Measurements from ENCODE around the gene SEC14L5.

The SEC14L5 gene

DNA sequence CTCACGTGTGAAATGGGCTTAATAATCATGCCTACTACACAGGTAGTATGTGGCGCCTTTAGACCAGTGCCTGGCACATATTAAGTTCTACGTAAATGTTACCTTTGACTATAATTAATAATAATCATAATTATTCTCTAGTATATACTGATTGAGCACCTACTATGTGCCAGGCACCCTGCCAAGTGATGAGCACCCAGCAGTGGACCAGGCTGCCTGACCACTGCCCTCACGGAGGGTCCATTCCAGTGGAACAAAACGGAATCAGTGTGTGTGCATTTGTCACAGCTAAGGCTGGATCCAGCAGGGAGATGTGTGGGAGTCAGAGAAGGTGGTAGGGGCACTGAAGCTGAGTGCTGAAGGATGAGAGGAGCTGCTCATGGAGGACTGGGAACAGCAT lies 30.5 kb downstream of the SEC14L5 start:
- DNase-seq, result no peak

- DNase-seq, result no peak
Measured at GRCh38 chr16:4989391-4990006, 31.4 kb downstream of the SEC14L5 start.

DNA sequence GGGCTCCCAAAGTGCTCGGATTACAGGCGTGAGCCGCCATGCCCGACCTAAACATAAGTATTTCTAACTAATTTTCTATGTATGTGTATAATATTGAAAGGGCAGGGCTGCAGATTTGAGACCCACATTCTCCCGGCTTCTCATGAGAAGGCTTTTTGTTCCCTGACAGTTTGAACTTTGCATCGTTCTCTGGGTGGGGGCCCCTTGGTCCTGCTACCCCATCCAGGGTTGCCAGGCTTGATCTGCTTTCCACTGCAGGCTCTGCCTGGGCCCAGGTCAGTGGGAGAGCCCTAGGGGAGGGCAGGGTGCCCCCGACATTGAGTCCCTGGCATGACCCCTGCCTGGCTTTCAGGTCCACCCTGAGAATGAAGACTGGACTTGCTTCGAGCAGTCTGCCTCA lies 32.3 kb downstream of the SEC14L5 start:
- no peak for DNase-seq

- DNase-seq, result no peak
Measured at GRCh38 chr16:4991754-4992153, 33.6 kb downstream of the SEC14L5 start.

DNA sequence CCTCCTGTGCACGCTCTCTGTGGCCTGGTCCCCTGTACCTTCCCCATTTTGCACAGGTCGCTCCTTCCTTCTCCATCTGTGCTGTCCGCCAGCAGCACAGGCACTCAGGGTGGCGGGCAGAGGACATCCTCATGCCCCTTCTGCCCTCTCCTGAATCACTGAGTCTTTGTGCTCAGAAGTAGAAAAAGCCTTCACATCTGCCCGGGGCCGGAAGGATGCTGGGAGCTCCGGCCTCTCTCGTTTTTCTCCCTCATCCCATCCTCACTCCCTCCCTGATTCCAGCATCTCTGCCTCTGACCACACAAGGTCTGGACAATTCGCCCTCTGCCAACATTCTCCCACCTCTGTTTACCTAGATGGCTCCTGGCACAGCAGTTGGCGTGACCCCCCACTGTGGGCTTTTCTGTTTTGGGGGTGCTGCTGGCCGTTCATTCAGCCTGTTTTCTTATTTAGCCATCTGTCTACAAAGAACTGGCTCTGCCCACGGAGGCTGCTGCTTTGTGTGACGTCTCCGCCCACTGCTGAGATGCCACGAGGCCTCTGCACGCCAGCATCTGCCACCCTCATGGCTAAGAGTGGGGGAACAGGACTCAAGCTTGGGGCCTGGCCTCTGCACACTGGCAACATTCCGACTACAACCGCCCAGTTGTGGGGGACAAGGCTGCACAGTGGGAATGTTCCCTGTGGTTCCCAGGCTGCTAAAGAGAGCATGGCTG lies 36.7 kb downstream of the SEC14L5 start:
- DNase-seq, result no peak

DNA sequence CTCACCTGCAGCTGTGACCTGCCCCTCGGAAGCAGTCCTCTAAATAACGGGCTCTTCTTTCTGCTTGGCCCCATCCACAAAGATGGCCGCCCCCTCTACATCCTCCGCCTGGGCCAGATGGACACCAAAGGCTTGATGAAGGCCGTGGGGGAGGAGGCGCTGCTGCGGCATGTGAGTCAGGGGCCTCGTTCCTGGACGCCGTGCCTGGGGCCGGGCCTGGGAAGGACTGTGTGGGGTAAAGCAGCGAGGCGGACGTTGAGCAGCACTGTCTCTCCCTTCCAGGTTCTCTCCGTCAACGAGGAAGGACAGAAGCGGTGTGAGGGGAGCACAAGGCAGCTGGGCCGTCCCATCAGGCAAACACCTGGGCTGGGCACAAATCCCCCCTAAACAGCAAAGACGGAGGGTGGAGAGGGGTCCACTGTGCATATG lies 42.5 kb downstream of the SEC14L5 start:
- DNase-seq, result no peak

DNA sequence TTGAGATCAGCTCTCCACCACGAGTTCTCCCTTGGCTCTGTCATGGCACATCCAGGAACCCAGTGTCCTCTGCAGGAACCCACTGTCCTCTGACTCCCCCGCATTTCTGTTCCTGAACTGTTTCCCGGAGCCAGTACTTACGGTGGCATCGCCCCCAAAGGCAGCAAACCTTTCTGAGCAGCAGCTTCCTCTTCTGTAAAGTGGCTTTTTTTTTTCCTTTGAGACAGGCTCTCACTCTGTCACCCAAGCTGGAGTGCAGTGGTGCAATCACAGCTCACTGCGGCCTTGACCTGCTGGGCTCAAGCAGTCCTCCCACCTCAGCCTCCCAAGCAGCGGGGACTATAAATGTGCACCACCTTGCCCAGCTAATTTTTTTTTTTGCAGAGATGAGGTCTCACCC lies 43.4 kb downstream of the SEC14L5 start:
- no peak for DNase-seq

DNA sequence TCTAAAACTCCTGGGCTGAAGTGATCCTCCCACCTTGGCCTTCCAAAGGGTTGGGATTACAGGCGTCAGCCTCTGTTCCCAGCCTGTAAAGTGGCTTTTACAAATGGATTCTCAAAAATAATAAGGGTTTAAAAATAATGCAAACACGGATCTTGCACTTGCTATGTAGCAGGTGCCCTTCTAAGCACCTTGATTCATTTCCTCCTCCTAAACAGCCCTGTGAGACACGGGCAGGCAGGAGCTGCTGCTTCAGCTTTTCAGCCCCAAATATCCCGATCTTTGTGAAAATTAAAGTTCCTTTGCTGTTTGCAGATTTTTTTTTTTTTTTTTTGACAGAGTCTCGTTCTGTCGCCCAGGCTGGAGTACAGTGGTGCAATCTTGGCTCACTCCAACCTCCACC lies 43.9 kb downstream of the SEC14L5 start:
- DNase-seq, result no peak

DNA sequence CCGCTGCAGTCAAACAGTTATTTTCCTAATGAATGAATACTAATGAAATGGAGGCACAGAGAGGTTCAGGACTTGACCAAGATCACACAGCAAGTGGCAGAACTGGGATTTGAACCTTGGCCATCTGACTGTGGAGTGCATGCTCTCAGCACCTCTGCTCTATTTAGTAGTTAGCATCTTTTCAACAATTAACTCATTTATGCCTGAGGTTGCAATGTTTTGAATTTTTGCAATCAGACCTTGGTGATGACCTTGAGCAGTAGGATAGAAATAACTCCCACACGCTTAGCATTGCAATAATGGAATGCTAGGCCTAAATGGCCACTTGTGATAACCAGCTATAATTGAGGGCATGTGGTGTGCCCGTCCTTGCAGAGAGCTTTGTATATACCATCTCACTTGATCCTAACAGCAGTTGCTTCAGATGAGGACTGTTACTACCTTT lies 44.6 kb downstream of the SEC14L5 start:
- DNase-seq, result no peak

GRCh38 chr16:5003211-5003610 lies 45.1 kb downstream of the SEC14L5 start:
- no peak for DNase-seq

- no peak for DNase-seq
Measured at GRCh38 chr16:5003828-5004227, 45.7 kb downstream of the SEC14L5 start.

- DNase-seq, result no peak
Measured at GRCh38 chr16:5004311-5004710, 46.2 kb downstream of the SEC14L5 start.

- DNase-seq, result no peak
Measured at GRCh38 chr16:5005916-5006315, 47.8 kb downstream of the SEC14L5 start.

DNA sequence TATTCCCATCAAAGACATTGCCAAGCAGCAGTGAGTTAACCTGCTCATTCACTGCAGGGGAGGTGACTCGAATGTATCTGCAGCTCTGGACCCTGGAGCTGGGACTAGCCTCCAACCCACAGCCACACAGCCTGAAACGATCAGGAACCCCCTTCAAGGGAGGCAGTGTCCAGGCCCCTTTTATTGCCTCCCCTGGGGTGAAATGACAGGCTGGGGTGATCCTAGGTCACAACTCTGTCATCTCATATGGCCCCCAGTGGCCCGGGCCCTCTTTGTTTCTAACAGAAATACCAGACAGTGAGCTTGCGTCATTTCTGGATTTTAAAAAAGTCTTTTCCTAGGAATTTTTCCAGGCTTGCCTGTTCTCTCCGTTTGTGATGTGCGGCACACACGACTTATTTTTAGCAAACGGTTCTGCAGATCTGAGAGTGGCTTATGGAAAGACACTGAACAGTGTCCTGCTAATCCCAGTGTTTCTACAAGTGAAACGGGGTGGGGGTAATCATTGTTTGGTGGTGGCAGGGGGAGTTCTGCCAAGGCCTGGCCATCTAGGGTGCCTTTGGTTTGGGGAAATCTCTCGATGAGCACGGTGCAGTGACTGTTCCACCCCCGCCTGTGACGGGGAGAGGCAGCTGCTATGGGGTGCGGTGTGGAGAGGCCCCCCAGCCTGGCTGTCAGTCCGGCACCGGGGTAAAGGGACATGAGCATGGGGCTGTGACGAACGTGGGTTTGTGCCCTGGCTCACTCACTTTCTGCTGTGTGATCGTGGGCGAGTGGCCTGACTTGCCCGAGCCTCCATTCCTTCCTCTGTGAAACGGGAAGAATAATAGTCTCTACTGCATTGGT lies 48.4 kb downstream of the SEC14L5 start:
- no peak for DNase-seq

- DNase-seq, result no peak
Measured at GRCh38 chr16:5007256-5007655, 49.1 kb downstream of the SEC14L5 start.

- no peak for DNase-seq
Measured at GRCh38 chr16:5008311-5008731, 50.2 kb downstream of the SEC14L5 start.

GRCh38 chr16:5010576-5011329 lies 52.6 kb downstream of the SEC14L5 start:
- no peak for DNase-seq

- no peak for DNase-seq
Measured at GRCh38 chr16:5011637-5012036, 53.5 kb downstream of the SEC14L5 start.

DNA sequence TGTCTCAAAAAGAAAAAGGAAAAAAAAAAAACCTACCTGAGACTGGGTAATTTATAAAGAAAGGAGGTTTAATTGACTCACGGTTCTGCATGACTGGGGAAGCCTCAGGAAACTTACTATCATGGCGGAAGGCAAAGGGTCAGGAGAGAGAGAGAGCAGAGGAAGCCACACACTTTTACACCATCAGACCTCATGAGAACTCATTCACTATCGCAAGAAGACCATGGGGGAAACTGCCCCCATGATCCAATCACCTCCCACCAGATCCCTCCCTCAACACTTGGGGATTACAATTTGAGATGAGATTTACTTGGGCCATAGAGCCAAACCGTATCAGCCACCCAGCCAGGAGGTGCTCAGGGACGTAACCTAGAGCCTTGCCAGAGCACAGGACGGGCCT lies 54.8 kb downstream of the SEC14L5 start:
- no peak for DNase-seq

GRCh38 chr16:5015351-5015750 lies 57.2 kb downstream of the SEC14L5 start:
- DNase-seq, result no peak

DNA sequence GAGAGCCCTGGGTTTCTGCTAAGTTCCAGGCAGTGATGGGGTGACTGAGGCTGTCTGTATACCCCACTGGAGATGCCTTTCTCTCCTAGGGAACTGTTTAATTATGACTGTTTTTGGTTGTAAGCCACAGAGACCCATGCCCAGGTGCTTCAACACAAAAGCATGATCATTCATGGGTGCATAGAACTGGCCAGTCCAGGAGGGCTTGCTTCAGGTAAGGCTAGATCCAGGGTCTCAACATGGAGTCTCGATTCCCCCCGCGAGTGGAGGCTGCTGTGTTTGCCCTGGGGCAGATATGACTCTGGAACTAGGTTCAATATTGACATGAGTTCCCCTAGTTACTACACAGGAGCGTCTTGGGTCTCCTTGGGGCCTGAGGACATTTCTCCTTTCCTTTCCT lies 57.8 kb downstream of the SEC14L5 start:
- no peak for DNase-seq

GRCh38 chr16:5016967-5017677 lies 59.0 kb downstream of the SEC14L5 start:
- no peak for DNase-seq

DNA sequence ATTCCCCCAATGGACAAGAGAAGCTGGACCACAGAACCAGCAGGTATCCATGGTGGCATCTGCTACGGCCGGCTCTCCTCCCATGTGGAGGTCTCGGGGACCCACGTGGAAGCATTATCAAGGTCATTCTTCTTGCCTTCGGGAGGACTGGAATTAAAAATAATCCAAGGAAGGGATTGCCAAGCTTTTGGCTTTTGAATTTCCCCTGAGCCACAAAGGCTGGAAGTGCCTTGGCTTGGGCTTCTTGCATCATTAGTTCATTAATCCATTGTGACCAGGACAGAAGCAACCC lies 59.5 kb downstream of the SEC14L5 start:
- no peak for DNase-seq
